Measurements from ENCODE around the gene ST7.
"Not testable (repeated sequence)": the region's sequence is repeated elsewhere in the genome, so short reads cannot be mapped to it uniquely, and the experiment has no call there.

The ST7 gene

GRCh38 chr7:117238472-117238871 lies 285.2 kb downstream of the ST7 start:
- TF ChIP-seq ZFX (IDR thresholded peaks at IDR 0.05; ENCODE audit: borderline replicate concordance) (no peak), CTCF (IDR thresholded peaks at IDR 0.05) (no peak)

GRCh38 chr7:117238937-117239336 lies 285.6 kb downstream of the ST7 start:
- TF ChIP-seq ZFX (IDR thresholded peaks at IDR 0.05; ENCODE audit: borderline replicate concordance): no peak
- no peak for TF ChIP-seq CTCF (IDR thresholded peaks at IDR 0.05)
- no peak overlapping the region for H3K27ac ChIP-seq

More at GRCh38 chr7:117238472-117238871, 285.2 kb downstream of the ST7 start:
- H3K27ac ChIP-seq: no peak overlapping the region

GRCh38 chr7:117241088-117241487 lies 287.8 kb downstream of the ST7 start:
- TF ChIP-seq ZFX (IDR thresholded peaks at IDR 0.05; ENCODE audit: borderline replicate concordance) (no peak), CTCF (IDR thresholded peaks at IDR 0.05) (no peak)
- H3K27ac ChIP-seq: no peak overlapping the region

GRCh38 chr7:117243390-117243789 lies 290.1 kb downstream of the ST7 start:
- no peak overlapping the region for H3K27ac ChIP-seq
- no peak for TF ChIP-seq ZFX (IDR thresholded peaks at IDR 0.05; ENCODE audit: borderline replicate concordance)
- TF ChIP-seq CTCF (IDR thresholded peaks at IDR 0.05): no peak

GRCh38 chr7:117245703-117246102 lies 292.4 kb downstream of the ST7 start:
- not testable (repeated sequence) for H3K27ac ChIP-seq

GRCh38 chr7:117247809-117248208 lies 294.5 kb downstream of the ST7 start:
- TF ChIP-seq ZFX (IDR thresholded peaks at IDR 0.05; ENCODE audit: borderline replicate concordance) (no peak), CTCF (IDR thresholded peaks at IDR 0.05) (no peak)
- no peak overlapping the region for H3K27ac ChIP-seq

- no peak overlapping the region for H3K27ac ChIP-seq
- TF ChIP-seq ZFX (IDR thresholded peaks at IDR 0.05; ENCODE audit: borderline replicate concordance) (no peak), CTCF (IDR thresholded peaks at IDR 0.05) (no peak)
These were observed 295.5 kb downstream of the ST7 start for GRCh38 chr7:117248829-117249228.

- TF ChIP-seq ZFX (IDR thresholded peaks at IDR 0.05; ENCODE audit: borderline replicate concordance) (no peak), CTCF (IDR thresholded peaks at IDR 0.05) (no peak)
- H3K27ac ChIP-seq: no peak overlapping the region
These were observed 296.4 kb downstream of the ST7 start for GRCh38 chr7:117249696-117250095.

Measured in 22Rv1 (cell line).